Measurements from ENCODE around the gene SBNO2.

Gene SBNO2

GRCh38 chr19:1066251-1066747 lies 107.8 kb downstream of the SBNO2 start:
- H2AFZ ChIP-seq (ENCODE audit: low read depth) = peak overlapping the region; percentile 36; the same call in 1 of the 2 replicates
- H3K79me2 ChIP-seq (ENCODE audit: insufficient read depth, low read depth) = peaks cover 20% of the 10 kb centered on the region
- peak overlapping the region; percentile 64 for H3K4me2 ChIP-seq
- no peak overlapping the region for H3K4me3 ChIP-seq (IDR thresholded peaks at IDR 0.05; ENCODE audit: insufficient read depth, low read depth, low read length)
- H3K9ac ChIP-seq = peak overlapping the region; percentile 57; the same call in 1 of the 2 replicates
- H3K27me3 ChIP-seq (ENCODE audit: insufficient read depth, low read depth) = no peaks in the 10 kb centered on the region
- H3K4me1 ChIP-seq (ENCODE audit: low read depth, poor library complexity, severe bottlenecking) = peaks cover 13% of the 10 kb centered on the region
- TF ChIP-seq CTCF (conservative IDR thresholded peaks at IDR 0.05; ENCODE audit: low read depth, low read length) = no peak
- H3K27ac ChIP-seq = no peak overlapping the region
- H4K20me1 ChIP-seq (ENCODE audit: insufficient read depth) = no peaks in the 10 kb centered on the region
- H3K36me3 ChIP-seq (ENCODE audit: insufficient read depth) = no peaks in the 10 kb centered on the region

GRCh38 chr19:1065606-1066109 lies 108.4 kb downstream of the SBNO2 start:
- peaks cover 20% of the 10 kb centered on the region for H3K79me2 ChIP-seq (ENCODE audit: insufficient read depth, low read depth)
- H2AFZ ChIP-seq (ENCODE audit: low read depth) = no peak overlapping the region
- no peak overlapping the region for H3K4me3 ChIP-seq (IDR thresholded peaks at IDR 0.05; ENCODE audit: insufficient read depth, low read depth, low read length)
- peaks cover 13% of the 10 kb centered on the region for H3K4me1 ChIP-seq (ENCODE audit: low read depth, poor library complexity, severe bottlenecking)
- H3K36me3 ChIP-seq (ENCODE audit: insufficient read depth) = no peaks in the 10 kb centered on the region
- no peak overlapping the region for H3K27ac ChIP-seq
- H3K27me3 ChIP-seq (ENCODE audit: insufficient read depth, low read depth) = no peaks in the 10 kb centered on the region
- no peaks in the 10 kb centered on the region for H4K20me1 ChIP-seq (ENCODE audit: insufficient read depth)
- no peak overlapping the region for H3K4me2 ChIP-seq
- no peak overlapping the region for H3K9ac ChIP-seq
- no peak for TF ChIP-seq CTCF (conservative IDR thresholded peaks at IDR 0.05; ENCODE audit: low read depth, low read length)

- Histone ChIP-seq H3K4me1 (ENCODE audit: low read depth, poor library complexity, severe bottlenecking) (peaks cover 13% of the 10 kb centered on the region), H3K4me3 (IDR thresholded peaks at IDR 0.05; ENCODE audit: insufficient read depth, low read depth, low read length) (no peak overlapping the region), H3K27me3 (ENCODE audit: insufficient read depth, low read depth) (no peaks in the 10 kb centered on the region), H3K36me3 (ENCODE audit: insufficient read depth) (no peaks in the 10 kb centered on the region), H4K20me1 (ENCODE audit: insufficient read depth) (no peaks in the 10 kb centered on the region), H3K4me2 (no peak overlapping the region; the same call in 1 of the 2 replicates), H2AFZ (ENCODE audit: low read depth) (no peak overlapping the region), H3K79me2 (ENCODE audit: insufficient read depth, low read depth) (peaks cover 20% of the 10 kb centered on the region), H3K9ac (no peak overlapping the region), H3K27ac (no peak overlapping the region)
- peak; percentile 43 for TF ChIP-seq CTCF (conservative IDR thresholded peaks at IDR 0.05; ENCODE audit: low read depth, low read length)
Observed at GRCh38 chr19:1064661-1065605, 109.1 kb downstream of the SBNO2 start.

- H3K36me3 ChIP-seq (ENCODE audit: insufficient read depth) = no peaks in the 10 kb centered on the region
- H4K20me1 ChIP-seq (ENCODE audit: insufficient read depth) = no peaks in the 10 kb centered on the region
- H3K4me1 ChIP-seq (ENCODE audit: low read depth, poor library complexity, severe bottlenecking) = peaks cover 8% of the 10 kb centered on the region
- H3K4me2 ChIP-seq = no peak overlapping the region
- no peak overlapping the region for H3K4me3 ChIP-seq (IDR thresholded peaks at IDR 0.05; ENCODE audit: insufficient read depth, low read depth, low read length)
- no peak overlapping the region for H2AFZ ChIP-seq (ENCODE audit: low read depth)
- peaks cover 15% of the 10 kb centered on the region for H3K79me2 ChIP-seq (ENCODE audit: insufficient read depth, low read depth)
- TF ChIP-seq CTCF (conservative IDR thresholded peaks at IDR 0.05; ENCODE audit: low read depth, low read length) = no peak
- no peaks in the 10 kb centered on the region for H3K27me3 ChIP-seq (ENCODE audit: insufficient read depth, low read depth)
- H3K9ac ChIP-seq = no peak overlapping the region
- no peak overlapping the region for H3K27ac ChIP-seq
Observed at GRCh38 chr19:1063909-1064660, 110.0 kb downstream of the SBNO2 start.

Measured in KMS-11 (cell line).